Measurements from ENCODE around the gene APPBP2. TPM values are rescaled to one million over a fixed set of nuclear protein-coding genes. Genes with fewer than 3 reads are reported as not detected.

APPBP2 gene
- total and polyA plus RNA-seq, 2 of the 8 experiments (the other 6 are each of a cell fraction or from before 2014, with no cell fraction given), result 3.3 to 18.0 TPM

- CTCF ChIA-PET (ENCODE audit: partially characterized antibody), result interaction anchor here (0.9 kb wide), 1 partner anchor 59 kb away, joined by 3 read pairs; no protein-coding TSS in a partner anchor
- FAIRE-seq, result no peak
- no peak overlapping the region for H2BK12ac ChIP-seq (ENCODE audit: low read depth, low read length)
- TF ChIP-seq RFX5 (IDR thresholded peaks at IDR 0.05; ENCODE audit: borderline replicate concordance, low read depth, low read length), result no peak
- TF ChIP-seq GTF2F1 (IDR thresholded peaks at IDR 0.05; ENCODE audit: borderline replicate concordance, low read depth, low read length), result no peak
- no peak for TF ChIP-seq POLR2A (IDR thresholded peaks at IDR 0.05; ENCODE audit: control extremely low read depth in 1 of 2, low read depth in 2 of 2, low read length in 2 of 2)
- TF ChIP-seq YY1 (IDR thresholded peaks at IDR 0.05; ENCODE audit: low read depth, low read length), result no peak
- TF ChIP-seq FOSL1 (IDR thresholded peaks at IDR 0.05; ENCODE audit: insufficient read depth, low read depth, low read length), result no peak
- no peak for TF ChIP-seq NRF1 (IDR thresholded peaks at IDR 0.05; ENCODE audit: low read depth, low read length)
- no peak for TF ChIP-seq CHD1 (IDR thresholded peaks at IDR 0.05; ENCODE audit: low read depth, low read length)
- no peak for TF ChIP-seq CHD2 (IDR thresholded peaks at IDR 0.05; ENCODE audit: low read length)
- no peak for TF ChIP-seq CEBPB (IDR thresholded peaks at IDR 0.05; ENCODE audit: low read depth, low read length)
- TF ChIP-seq PHF8 (conservative IDR thresholded peaks at IDR 0.05; ENCODE audit: low read depth, low read length), result no peak
- no peak for TF ChIP-seq E2F6 (IDR thresholded peaks at IDR 0.05)
- TF ChIP-seq SAP30 (IDR thresholded peaks at IDR 0.05; ENCODE audit: insufficient read depth, insufficient replicate concordance, low read length), result no peak
- no peak for TF ChIP-seq GABPA (IDR thresholded peaks at IDR 0.05; ENCODE audit: borderline replicate concordance, insufficient read depth, low read length)
- TF ChIP-seq CTBP2 (IDR thresholded peaks at IDR 0.05; ENCODE audit: borderline replicate concordance, insufficient read depth, insufficient read length, low read length), result no peak
- TF ChIP-seq POLR2AphosphoS5 (IDR thresholded peaks at IDR 0.05; ENCODE audit: low read depth, low read length), result no peak
Measured at GRCh38 chr17:60510031-60510430, 16.0 kb downstream of the APPBP2 start.

More at GRCh38 chr17:60510031-60510430, 16.0 kb downstream of the APPBP2 start:
- peaks cover 0 to 66% of the 10 kb centered on the region in 2 experiments; a peak in 3 of 4 replicates for H3K79me2 ChIP-seq (ENCODE audit: control insufficient read depth in 1 of 2, insufficient read depth in 2 of 2, low read length in 2 of 2)
- no peak overlapping the region for H2BK120ac ChIP-seq (replicated peaks; ENCODE audit: low read depth, low read length)
- H2AK5ac ChIP-seq (ENCODE audit: low read depth, low read length), result no peak overlapping the region
- peaks cover 2 to 7% of the 10 kb centered on the region in 2 experiments for H4K20me1 ChIP-seq (replicated peaks in 1 of 2; ENCODE audit: control insufficient read depth in 1 of 2, insufficient read depth in 2 of 2, low read length in 2 of 2)
- no peaks in the 10 kb centered on the region for H3K23me2 ChIP-seq (ENCODE audit: low read depth, low read length)
- H3K9ac ChIP-seq (replicated peaks in 1 of 4; ENCODE audit: extremely low read depth in 1 of 4, low read depth in 3 of 4, low read length in 3 of 4), result no peak overlapping the region
- H3K4me1 ChIP-seq (replicated peaks in 1 of 4; ENCODE audit: control insufficient read depth in 3 of 4, insufficient read depth in 4 of 4, low read length in 3 of 4), result no peaks in the 10 kb centered on the region
- no peak overlapping the region for H4K8ac ChIP-seq (ENCODE audit: extremely low read depth, insufficient read depth, low read length)
- H3K23ac ChIP-seq (ENCODE audit: insufficient read length), result no peak overlapping the region
- no peak overlapping the region for H3K56ac ChIP-seq (replicated peaks; ENCODE audit: insufficient read length, low read depth, low read length)
- no peak overlapping the region for H2BK15ac ChIP-seq (ENCODE audit: low read length)
- no peak overlapping the region for H3K4me3 ChIP-seq (ENCODE audit: extremely low read depth in 1 of 4, insufficient read depth in 2 of 4, low read depth in 3 of 4, low read length in 4 of 4)
- H2AFZ ChIP-seq (ENCODE audit: low read length), result no peak overlapping the region
- H4K5ac ChIP-seq (ENCODE audit: insufficient read length, low read depth, low read length), result no peak overlapping the region
- no peak overlapping the region for H3K18ac ChIP-seq (ENCODE audit: extremely low read depth, low read length)
- no peak overlapping the region for H3K14ac ChIP-seq (ENCODE audit: insufficient read length)
- no peak overlapping the region for H2BK20ac ChIP-seq (ENCODE audit: low read length)
- no peak for DNase-seq (ENCODE audit: low read depth in 1 of 2, low spot score in 2 of 2)
- H3K9me3 ChIP-seq (ENCODE audit: insufficient read depth in 2 of 2, low read depth in 1 of 2, low read length in 1 of 2), result no peaks in the 10 kb centered on the region
- no peak overlapping the region for H3K27ac ChIP-seq (ENCODE audit: low read depth, low read length)
- H2BK5ac ChIP-seq (ENCODE audit: low read depth, low read length), result no peak overlapping the region
- WGBS, 2 experiments (ENCODE audit: extremely low coverage in 1 of 2, insufficient coverage in 1 of 2, insufficient read length in 1 of 2, insufficient replicate concordance in 2 of 2, low coverage in 1 of 2, low lambda C conversion rate in 2 of 2, missing lambda C conversion rate in 1 of 2), result 91% methylated on average over 4 of the region's 4 CpGs; no CpG with 5 or more reads in 1 of the 2 experiments
- H4K91ac ChIP-seq (replicated peaks; ENCODE audit: insufficient read length, low read length), result no peak overlapping the region
- no peaks in the 10 kb centered on the region for H3K27me3 ChIP-seq (replicated peaks in 1 of 4; ENCODE audit: control insufficient read depth in 3 of 4, extremely low read depth in 1 of 4, insufficient read depth in 3 of 4, low read length in 3 of 4)
- POLR2A ChIA-PET (ENCODE audit: partially characterized antibody), result no interaction called here
- H3K36me3 ChIP-seq (ENCODE audit: control insufficient read depth in 2 of 4, insufficient read depth in 4 of 4, low read length in 3 of 4), result no peaks in the 10 kb centered on the region
- peaks cover 2% of the 10 kb centered on the region for H3K79me1 ChIP-seq (ENCODE audit: low read depth, low read length)
- no peak overlapping the region for H3K4ac ChIP-seq (replicated peaks; ENCODE audit: insufficient read length, low read depth, low read length)
- no peak overlapping the region for H3K4me2 ChIP-seq (ENCODE audit: insufficient read depth in 1 of 2, low read depth in 2 of 2, low read length in 2 of 2)

All from H1 (cell line).